Measurements from ENCODE around the gene TOMM20L. TPM values are rescaled to one million over a fixed set of nuclear protein-coding genes. Genes with fewer than 3 reads are reported as not detected.
"Not testable (repeated sequence)": the region's sequence is repeated elsewhere in the genome, so short reads cannot be mapped to it uniquely, and the experiment has no call there.

Gene TOMM20L
- total RNA-seq, 4 donors from 2014 or later, result not detected

DNA sequence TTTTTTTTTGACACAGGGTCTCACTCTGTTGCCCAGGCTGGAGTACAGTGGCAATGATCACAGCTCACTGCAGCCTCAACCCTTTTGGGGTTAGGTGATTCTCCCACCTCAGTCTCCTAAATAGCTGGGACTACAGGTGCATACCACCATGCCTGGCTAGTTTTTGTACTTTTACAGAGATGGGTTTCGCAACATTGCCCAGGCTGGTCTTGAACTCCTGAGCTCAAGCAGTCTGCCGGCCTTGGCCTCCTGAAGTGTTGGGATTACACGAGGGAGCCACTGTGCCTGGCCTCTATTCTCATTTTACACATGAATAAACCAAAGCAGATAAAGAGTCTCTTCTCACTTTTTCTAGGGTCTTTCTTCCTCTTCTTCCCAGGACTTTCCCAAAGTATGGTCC, 3.2 kb downstream of the TOMM20L start:
- no peak for DNase-seq (ENCODE audit: low spot score)
- ATAC-seq (ENCODE audit: low FRiP score), result no peak
- TF ChIP-seq, protein P1, sequence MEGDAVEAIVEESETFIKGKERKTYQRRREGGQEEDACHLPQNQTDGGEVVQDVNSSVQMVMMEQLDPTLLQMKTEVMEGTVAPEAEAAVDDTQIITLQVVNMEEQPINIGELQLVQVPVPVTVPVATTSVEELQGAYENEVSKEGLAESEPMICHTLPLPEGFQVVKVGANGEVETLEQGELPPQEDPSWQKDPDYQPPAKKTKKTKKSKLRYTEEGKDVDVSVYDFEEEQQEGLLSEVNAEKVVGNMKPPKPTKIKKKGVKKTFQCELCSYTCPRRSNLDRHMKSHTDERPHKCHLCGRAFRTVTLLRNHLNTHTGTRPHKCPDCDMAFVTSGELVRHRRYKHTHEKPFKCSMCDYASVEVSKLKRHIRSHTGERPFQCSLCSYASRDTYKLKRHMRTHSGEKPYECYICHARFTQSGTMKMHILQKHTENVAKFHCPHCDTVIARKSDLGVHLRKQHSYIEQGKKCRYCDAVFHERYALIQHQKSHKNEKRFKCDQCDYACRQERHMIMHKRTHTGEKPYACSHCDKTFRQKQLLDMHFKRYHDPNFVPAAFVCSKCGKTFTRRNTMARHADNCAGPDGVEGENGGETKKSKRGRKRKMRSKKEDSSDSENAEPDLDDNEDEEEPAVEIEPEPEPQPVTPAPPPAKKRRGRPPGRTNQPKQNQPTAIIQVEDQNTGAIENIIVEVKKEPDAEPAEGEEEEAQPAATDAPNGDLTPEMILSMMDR (IDR thresholded peaks at IDR 0.05), result no peak

DNA sequence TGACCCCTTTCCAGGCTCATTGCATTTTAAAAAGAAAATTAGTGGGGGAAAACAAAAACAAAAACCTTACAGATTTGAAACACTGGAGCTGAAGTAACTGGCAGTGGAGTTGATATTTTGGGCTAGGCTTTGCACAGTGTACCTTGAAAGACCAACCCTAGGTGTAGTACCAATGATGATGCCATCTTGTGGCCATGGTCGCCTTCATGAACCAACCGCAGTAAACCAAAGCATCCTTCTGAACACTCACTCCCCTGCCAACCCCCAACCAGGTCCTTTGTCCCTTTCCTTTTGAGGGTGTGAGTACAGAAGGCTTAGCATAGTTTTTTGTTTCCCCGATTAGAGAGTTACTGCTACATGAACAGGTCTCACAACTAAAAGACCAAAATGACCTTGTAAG, 5.9 kb downstream of the TOMM20L start:
- DNase-seq (ENCODE audit: low spot score), result no peak
- no peak for ATAC-seq (ENCODE audit: low FRiP score)
- TF ChIP-seq, protein P1 (IDR thresholded peaks at IDR 0.05), result no peak

DNA sequence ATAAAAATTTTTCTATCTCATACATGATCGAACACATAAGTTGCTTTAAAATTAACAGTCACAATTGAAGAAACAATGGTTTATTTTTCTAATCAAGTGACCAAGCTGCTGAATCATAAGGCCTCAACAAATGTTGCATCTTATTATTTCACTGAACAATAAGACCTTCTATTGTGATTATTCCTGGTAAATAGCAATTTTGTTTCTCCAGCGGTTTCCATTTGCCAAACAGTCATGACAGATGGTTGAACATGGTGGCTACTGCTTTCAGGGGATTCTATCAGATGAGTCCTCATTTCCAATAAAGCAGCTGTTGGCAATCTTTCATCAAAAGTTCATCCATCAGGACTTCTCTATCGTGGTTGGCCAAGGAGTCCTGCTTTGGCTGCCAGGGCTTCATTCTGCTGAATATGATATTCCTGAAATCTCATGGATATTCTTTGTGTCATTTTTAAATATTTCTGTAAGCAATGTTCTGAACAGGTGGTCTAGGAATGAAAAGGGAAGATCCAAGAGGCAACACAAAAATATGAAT, 13.0 kb downstream of the TOMM20L start:
- TF ChIP-seq, protein P1 (IDR thresholded peaks at IDR 0.05), result no peak
- ATAC-seq (ENCODE audit: low FRiP score) (no peak), DNase-seq (ENCODE audit: low spot score) (no peak)

DNA sequence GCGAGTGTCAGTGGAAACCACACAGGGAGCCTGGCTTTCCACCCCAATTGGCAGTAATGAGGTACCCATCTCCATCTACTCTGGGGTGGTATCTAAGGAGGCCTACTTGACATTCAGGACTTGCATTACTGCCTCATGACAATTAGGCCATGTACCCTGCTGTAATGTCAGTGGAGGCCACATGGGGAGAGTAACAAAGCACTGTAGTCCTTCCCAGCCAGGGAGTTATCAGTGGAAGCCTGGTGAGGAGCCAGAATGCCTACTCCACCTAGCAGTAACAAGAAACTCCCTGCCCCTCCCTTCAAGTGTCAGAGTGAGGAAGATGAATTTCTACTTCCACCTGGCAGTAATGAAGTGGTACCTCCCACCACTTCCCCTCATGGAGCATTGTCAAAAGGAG, 19.1 kb downstream of the TOMM20L start:
- no peak for ATAC-seq (ENCODE audit: low FRiP score)
- DNase-seq (ENCODE audit: low spot score), result no peak
- TF ChIP-seq, protein P1 (IDR thresholded peaks at IDR 0.05), result no peak

DNA sequence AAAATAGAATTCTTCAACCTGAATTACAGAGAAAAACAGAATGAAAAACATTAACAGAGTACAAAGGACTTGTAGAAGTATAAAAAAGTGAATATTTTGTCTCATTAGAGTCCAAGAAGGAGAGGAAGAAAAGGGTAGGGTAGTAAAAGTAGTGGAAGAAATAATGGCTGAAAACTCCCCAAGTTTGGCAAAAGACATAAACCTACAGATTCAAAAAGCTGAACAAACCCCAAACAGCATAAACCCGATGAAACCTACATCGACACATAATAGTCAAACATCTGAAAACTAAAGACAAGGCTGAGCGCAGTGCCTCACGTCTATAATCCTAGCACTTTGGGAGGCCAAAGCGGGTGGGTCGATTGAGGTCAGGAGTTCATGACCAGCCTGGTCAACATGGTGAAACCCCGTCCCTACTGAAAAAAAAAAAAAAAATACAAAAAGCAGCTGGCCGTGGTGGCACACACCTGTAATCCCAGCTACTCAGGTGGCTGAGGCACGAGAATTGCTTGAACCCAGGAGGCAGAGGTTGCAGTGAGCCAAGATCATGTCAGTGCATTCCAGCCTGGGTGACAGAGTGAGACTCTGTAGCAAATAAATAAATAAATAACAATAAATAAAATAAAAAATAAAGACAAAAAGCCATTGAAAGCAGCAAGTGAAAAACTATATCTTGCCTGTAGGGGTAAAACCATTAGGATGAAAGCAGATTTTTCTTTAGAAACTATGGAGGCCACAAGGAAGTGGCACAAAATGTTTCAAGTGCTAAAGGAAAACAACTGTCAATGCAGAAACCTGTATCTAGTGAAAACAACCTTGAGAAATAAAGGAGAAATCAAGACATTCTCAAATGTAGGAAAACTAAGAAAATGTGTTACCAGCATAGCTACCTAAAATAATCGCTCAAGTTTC, 20.2 kb downstream of the TOMM20L start:
- TF ChIP-seq, protein P1 (IDR thresholded peaks at IDR 0.05), result no peak
- no peak for ATAC-seq (ENCODE audit: low FRiP score)
- no peak for DNase-seq (ENCODE audit: low spot score)

DNA sequence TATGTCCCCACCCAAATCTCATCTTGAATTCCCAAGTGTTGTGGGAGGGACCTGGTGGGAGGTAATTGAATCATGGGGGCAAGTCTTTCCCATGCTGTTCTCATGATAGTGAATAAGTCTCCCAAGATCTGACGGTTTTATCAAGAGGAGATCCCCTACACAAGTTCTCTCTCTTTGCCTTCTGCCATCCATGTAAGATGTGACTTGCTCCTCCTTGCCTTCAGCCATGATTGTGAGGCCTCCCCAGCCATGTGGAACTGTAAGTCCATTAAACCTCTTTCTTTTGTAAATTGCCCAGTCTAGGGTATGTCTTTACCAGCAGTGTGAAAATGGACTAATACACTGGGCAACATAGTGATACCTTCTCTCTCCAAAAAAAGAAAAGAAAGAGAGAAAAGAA, 21.2 kb downstream of the TOMM20L start:
- not testable (repeated sequence) for ATAC-seq (ENCODE audit: low FRiP score); DNase-seq (ENCODE audit: low spot score)

DNA sequence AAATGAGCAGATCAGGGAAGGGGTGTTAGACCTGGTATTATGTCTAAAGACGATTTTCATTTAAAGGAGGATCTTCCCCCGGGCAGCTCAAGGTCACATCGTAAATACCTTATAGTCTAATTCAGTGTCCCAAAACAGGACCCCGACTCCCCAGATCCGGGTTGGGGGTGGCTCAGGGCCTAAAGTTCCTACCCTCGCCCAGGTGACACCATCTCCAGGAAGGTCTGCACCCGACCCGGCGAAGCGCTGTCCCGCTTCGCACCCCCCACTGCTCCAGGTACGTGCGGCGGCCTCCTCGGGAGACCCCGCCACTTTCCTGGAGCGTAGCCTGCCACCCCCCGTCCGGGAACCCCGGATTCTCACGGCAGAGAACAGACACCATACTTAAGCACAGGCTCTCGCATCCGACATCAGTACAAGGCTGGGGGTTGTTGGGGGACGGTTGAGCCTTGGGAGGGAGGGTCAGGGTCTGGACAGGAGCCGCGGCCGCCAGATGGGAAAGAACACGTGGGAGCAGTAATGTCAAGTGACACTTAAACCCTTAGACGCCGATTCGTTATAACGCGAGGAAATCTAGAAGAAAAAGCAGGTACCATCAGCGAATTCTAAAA, 31.0 kb downstream of the TOMM20L start:
- DNase-seq (ENCODE audit: low spot score) (no peak), ATAC-seq (ENCODE audit: low FRiP score) (peak; percentile 74)
- TF ChIP-seq, protein P1 (IDR thresholded peaks at IDR 0.05), result no peak

Data from omental fat pad (tissue), 4 donors.